PC-3 (cell line): ENCODE data around the gene GMDS. TPM values are rescaled to one million over a fixed set of nuclear protein-coding genes. Genes with fewer than 3 reads are reported as not detected.

Experiments used
- ATAC-seq: fragments of 200-7000 bp; cut with Tn5 transposase; 2 replicates; pipeline ENCODE4 v1.9.1; 2020; ENCODE audit warnings: mild to moderate bottlenecking, moderate library complexity
- BruUV-seq: library from RNA; stranded (reverse); fragments of 400-500 nt; replicated peaks from 2 replicates; lab custom pipeline; 2021; lab: Mats Ljungman, UMichigan
- CTCF ChIA-PET: fragments of 300-600 bp; sonication (Branson Sonifier 250); formaldehyde crosslinking; loops from one replicate; lab custom pipeline; 2022; ENCODE audit warnings: antibody characterized with exemption; lab: Charles Lee
- POLR2A ChIA-PET: fragments of 300-600 bp; sonication (Branson Sonifier 250); formaldehyde crosslinking; loops from one replicate; lab custom pipeline; 2022; ENCODE audit warnings: antibody characterized with exemption; ENCODE audit not compliant: unreplicated experiment; lab: Charles Lee
- DNase-seq: peaks from one replicate; pipeline ENCODE4 v3.0.0-alpha.2; 2015
- H2AFZ ChIP-seq: fragments of 300-600 bp; sonication (generic); 2 replicates; pipeline ENCODE4 v1.6.0; 2016; ENCODE audit warnings: antibody characterized with exemption, low read length
- H3F3A ChIP-seq: fragments of 300-600 bp; sonication (generic); one replicate; pipeline ENCODE4 v1.6.0; 2017; ENCODE audit warnings: antibody characterized with exemption, low read length, control low read depth, mild to moderate bottlenecking; ENCODE audit not compliant: unreplicated experiment
- H3K27ac ChIP-seq: fragments of 300-600 bp; sonication (generic); 2 replicates; pipeline ENCODE4 v1.5.1; 2016; ENCODE audit warnings: mild to moderate bottlenecking, low read length
- H3K27me3 ChIP-seq: fragments of 300-600 bp; sonication (generic); 2 replicates; pipeline ENCODE4 v1.6.1; 2016; ENCODE audit warnings: low read length, mixed read lengths
- H3K36me3 ChIP-seq: fragments of 300-600 bp; sonication (generic); 2 replicates; pipeline ENCODE4 v1.6.1; 2016; ENCODE audit warnings: low read depth, mixed run types, low read length, mixed read lengths
- H3K4me1 ChIP-seq: fragments of 300-600 bp; sonication (generic); 2 replicates; pipeline ENCODE4 v1.5.1; 2016; ENCODE audit warnings: low read length; ENCODE audit not compliant: insufficient read depth
- H3K4me2 ChIP-seq: fragments of 300-600 bp; sonication (generic); 2 replicates; pipeline ENCODE4 v1.6.0; 2016; ENCODE audit warnings: low read length
- H3K4me3 ChIP-seq: fragments of 300-600 bp; sonication (generic); 2 replicates; pipeline ENCODE4 v1.5.1; 2016; ENCODE audit warnings: mild to moderate bottlenecking, low read length, mixed read lengths
- H3K79me2 ChIP-seq: fragments of 300-600 bp; sonication (generic); 2 replicates; pipeline ENCODE4 v1.6.1; 2017; ENCODE audit warnings: low read length, mixed read lengths
- H3K9ac ChIP-seq: fragments of 300-600 bp; sonication (generic); 2 replicates; pipeline ENCODE4 v1.6.0; 2016; ENCODE audit warnings: mild to moderate bottlenecking, low read length
- H3K9me2 ChIP-seq: fragments of 300-600 bp; sonication (generic); replicated peaks from 2 replicates; pipeline ENCODE4 v1.6.1; 2016; ENCODE audit warnings: mixed run types, low read length, mixed read lengths
- H3K9me3 ChIP-seq: fragments of 300-600 bp; sonication (generic); 2 replicates; pipeline ENCODE4 v1.6.1; 2016; ENCODE audit warnings: low read length, mixed read lengths
- H4K20me1 ChIP-seq: fragments of 300-600 bp; sonication (generic); 2 replicates; pipeline ENCODE4 v1.6.1; 2016; ENCODE audit warnings: low read length, mixed read lengths
- EZH2 ChIP-seq: fragments of 300-600 bp; sonication (generic); IDR thresholded peaks from one replicate; pipeline ENCODE4 v1.6.1; 2017; ENCODE audit warnings: antibody characterized with exemption, mild to moderate bottlenecking, low read length; ENCODE audit not compliant: unreplicated experiment
- EZH2phosphoT487 ChIP-seq: fragments of 300-600 bp; sonication (generic); IDR thresholded peaks from 2 replicates; pipeline ENCODE4 v1.6.1; 2018; ENCODE audit warnings: mild to moderate bottlenecking, antibody characterized with exemption, low read length, borderline replicate concordance
- intact Hi-C: fragments of 100-400 bp; cut with micrococcal nuclease; formaldehyde crosslinking; loops from 2 replicates; pipeline ENCODE4 v1.9.0; 2023
- total RNA-seq: library from RNA; depleted of rRNA; stranded (reverse); fragments of >200 nt; gene quantifications from 2 replicates; pipeline ENCODE4 v1.2.3, GENCODE V29; 2014
- TF ChIP-seq, protein P1 (sequence below): fragments of 300-600 bp; sonication (generic); conservative IDR thresholded peaks from 2 replicates; pipeline ENCODE4 v1.5.1; 2017; ENCODE audit warnings: antibody characterized with exemption, low read depth, mild to moderate bottlenecking, low read length

Gene GMDS
- total RNA-seq, 1 experiment from 2014 or later, result 18.3 TPM

GRCh38 chr6:1605893-1606779 is 639.3 kb downstream of the GMDS start:
- TF ChIP-seq EZH2phosphoT487, result no peak
- TF ChIP-seq, protein P1, sequence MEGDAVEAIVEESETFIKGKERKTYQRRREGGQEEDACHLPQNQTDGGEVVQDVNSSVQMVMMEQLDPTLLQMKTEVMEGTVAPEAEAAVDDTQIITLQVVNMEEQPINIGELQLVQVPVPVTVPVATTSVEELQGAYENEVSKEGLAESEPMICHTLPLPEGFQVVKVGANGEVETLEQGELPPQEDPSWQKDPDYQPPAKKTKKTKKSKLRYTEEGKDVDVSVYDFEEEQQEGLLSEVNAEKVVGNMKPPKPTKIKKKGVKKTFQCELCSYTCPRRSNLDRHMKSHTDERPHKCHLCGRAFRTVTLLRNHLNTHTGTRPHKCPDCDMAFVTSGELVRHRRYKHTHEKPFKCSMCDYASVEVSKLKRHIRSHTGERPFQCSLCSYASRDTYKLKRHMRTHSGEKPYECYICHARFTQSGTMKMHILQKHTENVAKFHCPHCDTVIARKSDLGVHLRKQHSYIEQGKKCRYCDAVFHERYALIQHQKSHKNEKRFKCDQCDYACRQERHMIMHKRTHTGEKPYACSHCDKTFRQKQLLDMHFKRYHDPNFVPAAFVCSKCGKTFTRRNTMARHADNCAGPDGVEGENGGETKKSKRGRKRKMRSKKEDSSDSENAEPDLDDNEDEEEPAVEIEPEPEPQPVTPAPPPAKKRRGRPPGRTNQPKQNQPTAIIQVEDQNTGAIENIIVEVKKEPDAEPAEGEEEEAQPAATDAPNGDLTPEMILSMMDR, result no peak
- no peak for TF ChIP-seq EZH2
- Histone ChIP-seq H3K9me3 (no peaks in the 10 kb centered on the region), H3K9me2 (no peaks in the 10 kb centered on the region), H4K20me1 (no peaks in the 10 kb centered on the region), H3K36me3 (no peaks in the 10 kb centered on the region), H3K4me2 (no peak overlapping the region), H2AFZ (no peak overlapping the region), H3K27ac (no peak overlapping the region), H3F3A (no peaks in the 10 kb centered on the region), H3K27me3 (no peaks in the 10 kb centered on the region), H3K9ac (no peak overlapping the region), H3K79me2 (peaks cover 7% of the 10 kb centered on the region; the same call in 1 of the 2 replicates), H3K4me1 (peaks cover 13% of the 10 kb centered on the region; the same call in 1 of the 2 replicates), H3K4me3 (no peak overlapping the region)
- POLR2A ChIA-PET, result no interaction called here
- BruUV-seq, result no TSS peak
- ATAC-seq (no peak), DNase-seq (no peak)
- CTCF ChIA-PET, result interaction anchor here (0.5 to 0.9 kb wide), 2 partner anchors 383 to 1028 kb away, joined by 4 read pairs; no protein-coding TSS in a partner anchor
- intact Hi-C loops, result loop anchor here (2.0 kb wide), 1 partner anchor 591 kb away; no protein-coding TSS in a partner anchor

GRCh38 chr6:1605004-1605892 is 640.2 kb downstream of the GMDS start:
- no peaks in the 10 kb centered on the region for H3K9me3 ChIP-seq
- H3F3A ChIP-seq, result no peaks in the 10 kb centered on the region
- no peak overlapping the region; the same call in 1 of the 2 replicates for H3K4me3 ChIP-seq
- ChIA-PET CTCF (interaction anchor here (0.5 kb wide), 1 partner anchor 384 kb away, joined by 4 read pairs; no protein-coding TSS in a partner anchor), POLR2A (no interaction called here)
- no TSS peak for BruUV-seq
- H4K20me1 ChIP-seq, result no peaks in the 10 kb centered on the region
- TF ChIP-seq EZH2, result no peak
- H2AFZ ChIP-seq, result peak overlapping the region; percentile 99; the same call in 1 of the 2 replicates
- H3K27me3 ChIP-seq, result no peaks in the 10 kb centered on the region
- no peaks in the 10 kb centered on the region for H3K9me2 ChIP-seq
- ATAC-seq (no peak), DNase-seq (no peak)
- H3K36me3 ChIP-seq, result no peaks in the 10 kb centered on the region
- intact Hi-C loops, result loop anchor here (2.0 kb wide), 1 partner anchor 592 kb away; no protein-coding TSS in a partner anchor
- no peak overlapping the region for H3K9ac ChIP-seq
- no peaks in the 10 kb centered on the region for H3K79me2 ChIP-seq
- H3K4me2 ChIP-seq, result peak overlapping the region; percentile 99; the same call in 1 of the 2 replicates
- H3K4me1 ChIP-seq, result peaks cover 13% of the 10 kb centered on the region; the same call in 1 of the 2 replicates
- H3K27ac ChIP-seq, result no peak overlapping the region
